H9 (cell line): ENCODE measurements around the gene ADCK2. TPM values are rescaled to one million over a fixed set of nuclear protein-coding genes. Genes with fewer than 3 reads are reported as not detected.

Experiments
- DNase-seq: peaks from one replicate; pipeline ENCODE4 v3.0.0-alpha.2; 2017
- H2AFZ ChIP-seq: one replicate; pipeline ENCODE4 v1.6.1; 2013; ENCODE audit warnings: mild to moderate bottlenecking, low read length, control low read depth, moderate library complexity
- H2AK5ac ChIP-seq: 2 replicates; pipeline ENCODE4 v1.6.1; 2013; ENCODE audit warnings: low read length, control low read depth, mixed read lengths; ENCODE audit not compliant: insufficient read length
- H2BK120ac ChIP-seq: one replicate; pipeline ENCODE4 v1.6.1; 2013; ENCODE audit warnings: low read depth, mild to moderate bottlenecking, low read length, control low read depth, inconsistent platforms; ENCODE audit not compliant: poor library complexity, severe bottlenecking
- H2BK12ac ChIP-seq: 2 replicates; pipeline ENCODE4 v1.6.1; 2013; ENCODE audit warnings: low read length, control low read depth, mixed read lengths, low read depth; ENCODE audit not compliant: insufficient read length
- H2BK15ac ChIP-seq: 2 replicates; pipeline ENCODE4 v1.6.1; 2013; ENCODE audit warnings: low read depth, low read length, control low read depth
- H2BK20ac ChIP-seq: one replicate; pipeline ENCODE4 v1.6.1; 2013; ENCODE audit warnings: low read depth, mild to moderate bottlenecking, low read length, control low read depth, inconsistent platforms; ENCODE audit not compliant: poor library complexity, severe bottlenecking
- H2BK5ac ChIP-seq: 2 replicates; pipeline ENCODE4 v1.6.1; 2013; ENCODE audit warnings: low read length, control low read depth, mixed read lengths; ENCODE audit not compliant: insufficient read length
- H3K14ac ChIP-seq: 2 replicates; pipeline ENCODE4 v1.6.1; 2013; ENCODE audit warnings: low read length, control low read depth; ENCODE audit not compliant: insufficient read depth
- H3K18ac ChIP-seq: 2 replicates; pipeline ENCODE4 v1.6.1; 2013; ENCODE audit warnings: low read depth, mild to moderate bottlenecking, mixed read lengths, low read length, control low read depth; ENCODE audit not compliant: insufficient read length
- H3K23ac ChIP-seq: 2 replicates; pipeline ENCODE4 v1.6.1; 2013; ENCODE audit warnings: low read length, control low read depth, mixed read lengths, low read depth; ENCODE audit not compliant: insufficient read length
- H3K23me2 ChIP-seq: 2 replicates; pipeline ENCODE4 v1.6.1; 2013; ENCODE audit warnings: low read depth, mild to moderate bottlenecking, mixed read lengths, low read length, control low read depth; ENCODE audit not compliant: insufficient read length, poor library complexity, severe bottlenecking
- H3K27ac ChIP-seq: 2 replicates; pipeline ENCODE4 v1.5.1; 2013; ENCODE audit warnings: low read length, control low read depth, mixed read lengths, low read depth; ENCODE audit not compliant: insufficient read length
- H3K27me3 ChIP-seq: 2 replicates; pipeline ENCODE4 v1.6.1; 2013; ENCODE audit warnings: low read length, control low read depth, inconsistent platforms; ENCODE audit not compliant: insufficient read depth
- H3K4ac ChIP-seq: 2 replicates; pipeline ENCODE4 v1.6.1; 2013; ENCODE audit warnings: low read depth, mild to moderate bottlenecking, control low read depth, inconsistent platforms, low read length, moderate library complexity
- H3K4me1 ChIP-seq: 2 replicates; pipeline ENCODE4 v1.6.1; 2013; ENCODE audit warnings: low read length, control low read depth, inconsistent platforms; ENCODE audit not compliant: insufficient read depth
- H3K4me2 ChIP-seq: 2 replicates; pipeline ENCODE4 v1.6.1; 2013; ENCODE audit warnings: low read length, control low read depth, mixed read lengths; ENCODE audit not compliant: insufficient read length, insufficient read depth
- H3K56ac ChIP-seq: 2 replicates; pipeline ENCODE4 v1.6.1; 2013; ENCODE audit warnings: low read depth, mild to moderate bottlenecking, mixed read lengths, low read length, control low read depth; ENCODE audit not compliant: insufficient read length
- H3K79me1 ChIP-seq: 2 replicates; pipeline ENCODE4 v1.6.1; 2013; ENCODE audit warnings: low read depth, mild to moderate bottlenecking, moderate library complexity, low read length, control low read depth, inconsistent platforms; ENCODE audit not compliant: insufficient read depth, poor library complexity, severe bottlenecking
- H3K79me2 ChIP-seq: 2 replicates; pipeline ENCODE4 v1.6.1; 2013; ENCODE audit warnings: low read length, control low read depth, inconsistent platforms; ENCODE audit not compliant: insufficient read depth
- H3K9ac ChIP-seq: 2 replicates; pipeline ENCODE4 v1.6.1; 2013; ENCODE audit warnings: low read length, control low read depth, mixed read lengths; ENCODE audit not compliant: insufficient read length; ENCODE audit errors: extremely low read depth
- H3K9me3 ChIP-seq: one replicate; pipeline ENCODE4 v1.6.1; 2013; ENCODE audit warnings: low read depth, low read length, inconsistent platforms; ENCODE audit not compliant: control insufficient read depth
- H3T11ph ChIP-seq: one replicate; pipeline ENCODE4 v1.6.1; 2013; ENCODE audit warnings: mild to moderate bottlenecking, low read length, control low read depth, inconsistent platforms
- H4K20me1 ChIP-seq: one replicate; pipeline ENCODE4 v1.6.1; 2013; ENCODE audit not compliant: control insufficient read depth, insufficient read length, insufficient read depth
- H4K5ac ChIP-seq: 2 replicates; pipeline ENCODE4 v1.6.1; 2013; ENCODE audit warnings: low read depth, mild to moderate bottlenecking, mixed read lengths, low read length, control low read depth; ENCODE audit not compliant: insufficient read length
- H4K8ac ChIP-seq: replicated peaks from 2 replicates; pipeline ENCODE4 v1.6.1; 2013; ENCODE audit warnings: low read length, control low read depth, mixed read lengths, low read depth; ENCODE audit not compliant: insufficient read length
- H4K91ac ChIP-seq: 2 replicates; pipeline ENCODE4 v1.6.1; 2013; ENCODE audit warnings: low read depth, mild to moderate bottlenecking, moderate library complexity, mixed read lengths, low read length, control low read depth; ENCODE audit not compliant: insufficient read length
- H3K27ac Mint-ChIP-seq, 3 experiments: 2 replicates in 2 of 3; 3 replicates in 1 of 3; pipeline ENCODE4 v1.8.0; 2020 to 2021; ENCODE audit warnings: mixed read lengths in 3 of 3, mild to moderate bottlenecking in 1 of 3, moderate library complexity in 1 of 3
- H3K27me3 Mint-ChIP-seq: 2 replicates; pipeline ENCODE4 v1.8.0; 2021; ENCODE audit warnings: low read depth, mild to moderate bottlenecking, moderate library complexity, mixed read lengths
- H3K36me3 Mint-ChIP-seq, 3 experiments: 2 replicates in 2 of 3; 3 replicates in 1 of 3; pipeline ENCODE4 v1.8.0; 2020 to 2021; ENCODE audit warnings: low read depth in 3 of 3, mixed read lengths in 3 of 3; ENCODE audit not compliant: insufficient read depth in 1 of 3
- H3K4me1 Mint-ChIP-seq, 2 experiments: 2 replicates each; pipeline ENCODE4 v1.8.0; 2020; ENCODE audit warnings: mixed read lengths in 2 of 2
- H3K4me3 Mint-ChIP-seq, 2 experiments: 2 replicates in 1 of 2; 3 replicates in 1 of 2; pipeline ENCODE4 v1.8.0; 2020 to 2021; ENCODE audit warnings: mild to moderate bottlenecking in 2 of 2, mixed read lengths in 2 of 2, moderate library complexity in 1 of 2
- H3K9me3 Mint-ChIP-seq, 2 experiments: 2 replicates in 1 of 2; 3 replicates in 1 of 2; pipeline ENCODE4 v1.8.0; 2020; ENCODE audit warnings: mild to moderate bottlenecking in 2 of 2, mixed read lengths in 2 of 2, moderate library complexity in 1 of 2
- WGBS: extraction: QIAGEN DNeasy Blood & Tissue Kit; methylation state at CpG from one replicate; pipeline ENCODE4 v1.1.7; 2013; ENCODE audit warnings: missing lambda C conversion rate, low lambda C conversion rate, mixed read lengths; ENCODE audit not compliant: insufficient read length; ENCODE audit errors: extremely low coverage; 5-methylcytosine and 5-hydroxymethylcytosine counted together
- total RNA-seq: library from RNA; stranded (reverse); gene quantifications from 2 replicates; pipeline ENCODE4 v1.2.1, GENCODE V29; 2021
- TF ChIP-seq, protein P1 (sequence below): fragments of 200-600 bp; sonication (generic); conservative IDR thresholded peaks from 3 replicates; pipeline ENCODE4 v1.8.0; 2021; ENCODE audit warnings: antibody characterized with exemption, mild to moderate bottlenecking

Gene ADCK2
- total RNA-seq, 1 experiment from 2014 or later: 12.4 TPM

- H3K79me2 ChIP-seq: no peaks in the 10 kb centered on the region
- H4K5ac ChIP-seq: no peak overlapping the region
- no peak overlapping the region for H2BK20ac ChIP-seq
- Mint-ChIP-seq H3K9me3 (no peaks in the 10 kb centered on the region), H3K27me3 (no peaks in the 10 kb centered on the region), H3K36me3 (peaks cover 0 to 8% (median 6%) of the 10 kb centered on the region in 3 experiments; a peak in 3 of 7 replicates), H3K4me3 (no peak overlapping the region), H3K27ac (no peak overlapping the region), H3K4me1 (no peaks in the 10 kb centered on the region)
- H3K9me3 ChIP-seq: no peaks in the 10 kb centered on the region
- no peak overlapping the region for H3K14ac ChIP-seq
- no peak overlapping the region for H2BK12ac ChIP-seq
- no peaks in the 10 kb centered on the region for H3K23me2 ChIP-seq
- H3K18ac ChIP-seq: no peak overlapping the region
- no peak overlapping the region for H2AK5ac ChIP-seq
- no peak overlapping the region for H4K91ac ChIP-seq
- no peak overlapping the region for H3K27ac ChIP-seq
- no peak overlapping the region for H3T11ph ChIP-seq
- no peak overlapping the region for H2AFZ ChIP-seq
- H3K4me1 ChIP-seq: no peaks in the 10 kb centered on the region
- WGBS: no CpG with 5 or more reads among the region's 6 CpGs
- DNase-seq: no peak
- no peak overlapping the region for H3K4ac ChIP-seq
- H3K23ac ChIP-seq: no peak overlapping the region
- TF ChIP-seq, protein P1, sequence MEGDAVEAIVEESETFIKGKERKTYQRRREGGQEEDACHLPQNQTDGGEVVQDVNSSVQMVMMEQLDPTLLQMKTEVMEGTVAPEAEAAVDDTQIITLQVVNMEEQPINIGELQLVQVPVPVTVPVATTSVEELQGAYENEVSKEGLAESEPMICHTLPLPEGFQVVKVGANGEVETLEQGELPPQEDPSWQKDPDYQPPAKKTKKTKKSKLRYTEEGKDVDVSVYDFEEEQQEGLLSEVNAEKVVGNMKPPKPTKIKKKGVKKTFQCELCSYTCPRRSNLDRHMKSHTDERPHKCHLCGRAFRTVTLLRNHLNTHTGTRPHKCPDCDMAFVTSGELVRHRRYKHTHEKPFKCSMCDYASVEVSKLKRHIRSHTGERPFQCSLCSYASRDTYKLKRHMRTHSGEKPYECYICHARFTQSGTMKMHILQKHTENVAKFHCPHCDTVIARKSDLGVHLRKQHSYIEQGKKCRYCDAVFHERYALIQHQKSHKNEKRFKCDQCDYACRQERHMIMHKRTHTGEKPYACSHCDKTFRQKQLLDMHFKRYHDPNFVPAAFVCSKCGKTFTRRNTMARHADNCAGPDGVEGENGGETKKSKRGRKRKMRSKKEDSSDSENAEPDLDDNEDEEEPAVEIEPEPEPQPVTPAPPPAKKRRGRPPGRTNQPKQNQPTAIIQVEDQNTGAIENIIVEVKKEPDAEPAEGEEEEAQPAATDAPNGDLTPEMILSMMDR: no peak
- no peak overlapping the region for H3K56ac ChIP-seq
- H3K27me3 ChIP-seq: no peaks in the 10 kb centered on the region
- no peaks in the 10 kb centered on the region for H3K79me1 ChIP-seq
- H2BK15ac ChIP-seq: no peak overlapping the region
- no peak overlapping the region for H3K9ac ChIP-seq
- H4K8ac ChIP-seq: no peak overlapping the region
- H3K4me2 ChIP-seq: no peak overlapping the region
- no peak overlapping the region for H2BK5ac ChIP-seq
- H4K20me1 ChIP-seq: no peaks in the 10 kb centered on the region
- no peak overlapping the region for H2BK120ac ChIP-seq
Observed at GRCh38 chr7:140723006-140723405, 50.3 kb downstream of the ADCK2 start.
